IMR-90 (cell line): ENCODE results near the gene NTRK3. TPM values are rescaled to one million over a fixed set of nuclear protein-coding genes. Genes with fewer than 3 reads are reported as not detected.

Experiments
- ATAC-seq: fragments of 200-7000 bp; cut with Tn5 transposase; 2 replicates; pipeline ENCODE4 v1.9.1; 2020; ENCODE audit warnings: low read depth, mild to moderate bottlenecking, moderate library complexity
- BruUV-seq: library from RNA; stranded (reverse); fragments of 400-500 nt; replicated peaks from 2 replicates; lab custom pipeline; 2021; lab: Mats Ljungman, UMichigan
- CTCF ChIA-PET: fragments of 300-600 bp; formaldehyde crosslinking; extraction: SDS; loops from one replicate; lab custom pipeline; 2021; ENCODE audit warnings: antibody characterized with exemption; lab: Yijun Ruan, JAX
- POLR2A ChIA-PET: fragments of 300-600 bp; sonication (Branson Sonifier 250); formaldehyde crosslinking; loops from one replicate; lab custom pipeline; 2022; ENCODE audit warnings: antibody characterized with exemption; ENCODE audit not compliant: unreplicated experiment; lab: Charles Lee
- DNase-seq: peaks from one replicate; pipeline ENCODE4 v3.0.0; 2013
- H2AFZ ChIP-seq: replicated peaks from 2 replicates; pipeline ENCODE3; 2013; ENCODE audit warnings: low read length, mild to moderate bottlenecking; ENCODE audit not compliant: poor library complexity
- H2AK5ac ChIP-seq: 2 replicates; pipeline ENCODE4 v1.6.1; 2013; ENCODE audit warnings: low read depth, low read length, inconsistent platforms
- H2AK9ac ChIP-seq: replicated peaks from 2 replicates; pipeline ENCODE3; 2013; ENCODE audit warnings: mild to moderate bottlenecking, low read depth, low read length, moderate library complexity; ENCODE audit not compliant: poor library complexity
- H2BK120ac ChIP-seq: 2 replicates; pipeline ENCODE4 v1.6.1; 2013; ENCODE audit warnings: low read depth, low read length, inconsistent platforms
- H2BK15ac ChIP-seq: 3 replicates; pipeline ENCODE4 v1.6.1; 2013; ENCODE audit warnings: low read depth, low read length, inconsistent platforms
- H2BK20ac ChIP-seq: 2 replicates; pipeline ENCODE4 v1.6.1; 2013; ENCODE audit warnings: low read depth, mild to moderate bottlenecking, inconsistent platforms, low read length, moderate library complexity
- H2BK5ac ChIP-seq: 2 replicates; pipeline ENCODE4 v1.6.1; 2013; ENCODE audit warnings: mild to moderate bottlenecking, low read depth, low read length, inconsistent platforms; ENCODE audit not compliant: poor library complexity, severe bottlenecking
- H3K14ac ChIP-seq: replicated peaks from 2 replicates; pipeline ENCODE4 v1.6.1; 2013; ENCODE audit warnings: low read depth, low read length, inconsistent platforms
- H3K18ac ChIP-seq: 2 replicates; pipeline ENCODE4 v1.6.1; 2013; ENCODE audit warnings: low read depth, low read length, control low read depth
- H3K23ac ChIP-seq: 2 replicates; pipeline ENCODE4 v1.6.1; 2013; ENCODE audit warnings: low read depth, low read length, inconsistent platforms
- H3K27ac ChIP-seq: 2 replicates; pipeline ENCODE4 v1.5.1; 2013; ENCODE audit warnings: mild to moderate bottlenecking, control low read depth, low read length; ENCODE audit not compliant: insufficient read depth
- H3K27me3 ChIP-seq: 2 replicates; pipeline ENCODE4 v1.6.1; 2013; ENCODE audit warnings: low read length; ENCODE audit not compliant: control insufficient read depth, insufficient read depth
- H3K36me3 ChIP-seq: 2 replicates; pipeline ENCODE4 v1.6.1; 2013; ENCODE audit warnings: low read length, mixed read lengths; ENCODE audit not compliant: control insufficient read depth, insufficient read depth
- H3K4ac ChIP-seq: 2 replicates; pipeline ENCODE4 v1.6.1; 2013; ENCODE audit warnings: low read depth, low read length, inconsistent platforms
- H3K4me1 ChIP-seq: 2 replicates; pipeline ENCODE4 v1.6.1; 2013; ENCODE audit warnings: low read length, mixed read lengths; ENCODE audit not compliant: control insufficient read depth, insufficient read depth
- H3K4me2 ChIP-seq: 2 replicates; pipeline ENCODE4 v1.6.1; 2013; ENCODE audit warnings: low read depth, mild to moderate bottlenecking, control low read depth, low read length, moderate library complexity
- H3K4me3 ChIP-seq: 2 replicates; pipeline ENCODE4 v1.5.1; 2013; ENCODE audit warnings: low read depth, mild to moderate bottlenecking, control low read depth, low read length, moderate library complexity; ENCODE audit not compliant: insufficient read depth
- H3K56ac ChIP-seq: 2 replicates; pipeline ENCODE4 v1.6.1; 2013; ENCODE audit warnings: low read length, inconsistent platforms; ENCODE audit not compliant: insufficient read depth; ENCODE audit errors: extremely low read depth
- H3K79me1 ChIP-seq, 2 experiments: 2 replicates each; pipeline ENCODE4 v1.6.1; 2013; ENCODE audit warnings: low read length in 2 of 2, inconsistent platforms in 1 of 2, low read depth in 1 of 2
- H3K9ac ChIP-seq: 2 replicates; pipeline ENCODE4 v1.6.1; 2013; ENCODE audit warnings: low read depth, low read length, control low read depth
- H3K9me1 ChIP-seq: 2 replicates; pipeline ENCODE4 v1.6.1; 2013; ENCODE audit warnings: low read length, inconsistent platforms; ENCODE audit not compliant: insufficient read depth
- H3K9me3 ChIP-seq: 2 replicates; pipeline ENCODE4 v1.6.1; 2013; ENCODE audit warnings: low read length; ENCODE audit not compliant: control insufficient read depth, insufficient read depth
- H4K20me1 ChIP-seq: 2 replicates; pipeline ENCODE4 v1.6.1; 2013; ENCODE audit warnings: low read length, inconsistent platforms; ENCODE audit not compliant: insufficient read depth
- H4K5ac ChIP-seq: 2 replicates; pipeline ENCODE4 v1.6.1; 2013; ENCODE audit warnings: mild to moderate bottlenecking, low read depth, low read length, control low read depth
- H4K8ac ChIP-seq, 2 experiments: 2 replicates each; pipeline ENCODE4 v1.6.1; 2013; ENCODE audit warnings: low read depth in 2 of 2, low read length in 2 of 2, control low read depth in 1 of 2, inconsistent platforms in 1 of 2
- H4K91ac ChIP-seq: 2 replicates; pipeline ENCODE4 v1.6.1; 2013; ENCODE audit warnings: low read depth, low read length, inconsistent platforms; ENCODE audit not compliant: insufficient read depth
- BHLHE40 ChIP-seq: fragments of 150-350 bp; IDR thresholded peaks from 2 replicates; pipeline ENCODE4 v1.6.1; 2016; ENCODE audit warnings: mild to moderate bottlenecking, low read depth, low read length
- CEBPB ChIP-seq: IDR thresholded peaks from 2 replicates; pipeline ENCODE4 v1.6.1; 2012; ENCODE audit warnings: low read depth, low read length, improper control_type of control experiment
- CHD1 ChIP-seq: IDR thresholded peaks from 2 replicates; pipeline ENCODE4 v1.6.1; 2012; ENCODE audit warnings: low read depth, low read length, improper control_type of control experiment
- CTCF ChIP-seq: conservative IDR thresholded peaks from 2 replicates; pipeline ENCODE4 v1.5.1; 2012; ENCODE audit warnings: mild to moderate bottlenecking, low read depth, low read length, improper control_type of control experiment
- ELK1 ChIP-seq: fragments of 150-350 bp; IDR thresholded peaks from 2 replicates; pipeline ENCODE4 v1.6.1; 2016; ENCODE audit warnings: low read depth, mild to moderate bottlenecking, low read length, moderate library complexity, borderline replicate concordance
- FOS ChIP-seq: fragments of 150-350 bp; IDR thresholded peaks from 2 replicates; pipeline ENCODE4 v1.6.1; 2016; ENCODE audit warnings: low read depth, low read length
- MAFK ChIP-seq: IDR thresholded peaks from 2 replicates; pipeline ENCODE4 v1.6.1; 2012; ENCODE audit warnings: low read depth, low read length, improper control_type of control experiment
- MAZ ChIP-seq: IDR thresholded peaks from 2 replicates; pipeline ENCODE4 v1.6.1; 2012; ENCODE audit warnings: low read depth, mild to moderate bottlenecking, low read length, improper control_type of control experiment, moderate library complexity, borderline replicate concordance
- MXI1 ChIP-seq: IDR thresholded peaks from 2 replicates; pipeline ENCODE4 v1.6.1; 2012; ENCODE audit warnings: low read depth, mild to moderate bottlenecking, low read length, moderate library complexity, borderline replicate concordance
- NFE2L2 ChIP-seq: fragments of 150-350 bp; IDR thresholded peaks from 2 replicates; pipeline ENCODE4 v1.6.1; 2016; ENCODE audit warnings: low read depth, mild to moderate bottlenecking, low read length
- POLR2A ChIP-seq: IDR thresholded peaks from 2 replicates; pipeline ENCODE4 v1.6.1; 2012; ENCODE audit warnings: mild to moderate bottlenecking, low read depth, low read length
- RAD21 ChIP-seq: IDR thresholded peaks from 2 replicates; pipeline ENCODE4 v1.6.1; 2012; ENCODE audit warnings: low read length, improper control_type of control experiment
- RCOR1 ChIP-seq: IDR thresholded peaks from 2 replicates; pipeline ENCODE4 v1.6.1; 2012; ENCODE audit warnings: mild to moderate bottlenecking, low read length, improper control_type of control experiment; ENCODE audit not compliant: insufficient replicate concordance
- RFX5 ChIP-seq: IDR thresholded peaks from 2 replicates; pipeline ENCODE4 v1.8.0; 2012; ENCODE audit warnings: low read depth, mild to moderate bottlenecking, low read length, moderate library complexity
- SMC3 ChIP-seq: fragments of 150-350 bp; IDR thresholded peaks from 2 replicates; pipeline ENCODE4 v1.6.1; 2016; ENCODE audit warnings: low read depth, mild to moderate bottlenecking, antibody characterized with exemption, low read length, moderate library complexity
- USF2 ChIP-seq: fragments of 150-350 bp; IDR thresholded peaks from 2 replicates; pipeline ENCODE4 v1.6.1; 2017; ENCODE audit warnings: mild to moderate bottlenecking, antibody characterized with exemption, low read length, low read depth
- WGBS, 2 experiments: methylation state at CpG; one replicate each; pipeline versions ENCODE4 v1.1.5 to v1.1.7; 2013; ENCODE audit warnings: missing lambda C conversion rate in 2 of 2; ENCODE audit not compliant: insufficient read length in 1 of 2; ENCODE audit errors: extremely low coverage in 2 of 2; 5-methylcytosine and 5-hydroxymethylcytosine counted together
- dilution Hi-C: fragments of 300-500 bp; cut with HindIII; formaldehyde crosslinking; loops from one replicate; pipeline ENCODE4 v1.14.3; 2018; ENCODE audit warnings: low sequenced_read_pairs; ENCODE audit not compliant: unreplicated experiment
- in situ Hi-C: fragments of 300-500 bp; cut with MboI; formaldehyde crosslinking; loops from 3 replicates; pipeline ENCODE4 v1.14.3; 2019; ENCODE audit warnings: low sequenced_read_pairs, inconsistent platforms, mixed read lengths
- intact Hi-C: fragments of 100-400 bp; cut with micrococcal nuclease; formaldehyde crosslinking; loops from 2 replicates; pipeline ENCODE4 v1.10.0; 2022
- polyA plus RNA-seq, 3 experiments: library from polyadenylated mRNA; depleted of rRNA; stranded (reverse); fragments of >200 nt; gene quantifications; 2 replicates each; pipeline ENCODE4 v1.2.3, GENCODE V29; 2012; ENCODE audit warnings: low replicate concordance in 1 of 3
- total RNA-seq: library from RNA; depleted of rRNA; stranded (reverse); fragments of >200 nt; gene quantifications from 2 replicates; pipeline ENCODE4 v1.2.3, GENCODE V29; 2012

NTRK3 gene
- total and polyA plus RNA-seq, 2 of the 4 experiments (the other 2 are of a cell fraction) = under 0.01 to 0.15 TPM

GRCh38 chr15:87954793-87955192 lies 301.7 kb downstream of the NTRK3 start:
- Histone ChIP-seq H2BK20ac (no peak overlapping the region), H3K4ac (no peak overlapping the region), H2BK15ac (no peak overlapping the region), H3K27me3 (no peaks in the 10 kb centered on the region), H2AK9ac (no peak overlapping the region), H4K8ac (no peak overlapping the region), H3K18ac (no peak overlapping the region), H3K14ac (no peak overlapping the region), H3K4me2 (no peak overlapping the region), H2AFZ (no peak overlapping the region), H3K36me3 (no peaks in the 10 kb centered on the region), H3K27ac (no peak overlapping the region), H3K23ac (no peak overlapping the region), H2AK5ac (no peak overlapping the region), H3K56ac (no peak overlapping the region), H2BK120ac (no peak overlapping the region), H4K91ac (no peak overlapping the region), H3K79me1 (no peaks in the 10 kb centered on the region), H3K9me3 (peaks cover 7% of the 10 kb centered on the region), H2BK5ac (no peak overlapping the region), H3K9me1 (no peaks in the 10 kb centered on the region), H3K9ac (no peak overlapping the region), H3K4me3 (no peak overlapping the region), H4K20me1 (no peaks in the 10 kb centered on the region), H3K4me1 (no peaks in the 10 kb centered on the region), H4K5ac (no peak overlapping the region)
- no peak for ATAC-seq
- in situ Hi-C loops = no loop called here
- CTCF ChIA-PET = no interaction called here
- POLR2A ChIA-PET = no interaction called here
- TF ChIP-seq USF2 (no peak), RFX5 (no peak), FOS (no peak), CEBPB (no peak), POLR2A (no peak), NFE2L2 (no peak), MAFK (no peak), CHD1 (no peak), RAD21 (no peak), MXI1 (no peak), MAZ (no peak), CTCF (no peak), BHLHE40 (no peak), RCOR1 (no peak), SMC3 (no peak), ELK1 (no peak)
- dilution Hi-C loops = no loop called here
- no TSS peak for BruUV-seq
- intact Hi-C loops = no loop called here
- WGBS, 2 experiments = no CpG with 5 or more reads among the region's 2 CpGs
- no peak for DNase-seq
